A673 (cell line): Measurements from ENCODE around the gene TEX2.

ENCODE experiments used
- CTCF ChIP-seq: fragments of 300-800, 200-600 bp; sonication (generic); conservative IDR thresholded peaks from 2 replicates; pipeline ENCODE4 v1.5.1; 2017; ENCODE audit warnings: low read depth, mild to moderate bottlenecking, antibody characterized with exemption, low read length, moderate library complexity, mixed read lengths
- EZH2 ChIP-seq: fragments of 200-600 bp; sonication (generic); IDR thresholded peaks from 2 replicates; pipeline ENCODE4 v1.6.1; 2017; ENCODE audit warnings: borderline replicate concordance, low read depth, mild to moderate bottlenecking, mixed read lengths, antibody characterized with exemption, low read length; ENCODE audit not compliant: poor library complexity, severe bottlenecking

GRCh38 chr17:64129765-64130558, 133.1 kb downstream of the TEX2 start, which contains the start of gene ERN1:
- TF ChIP-seq CTCF (no peak), EZH2 (no peak)
